ENCODE measurements around the gene IFI27. TPM values are rescaled to one million over a fixed set of nuclear protein-coding genes. Genes with fewer than 3 reads are reported as not detected.

IFI27 gene
- total RNA-seq, 2 donors from 2014 or later: 140 to 229 TPM

DNA sequence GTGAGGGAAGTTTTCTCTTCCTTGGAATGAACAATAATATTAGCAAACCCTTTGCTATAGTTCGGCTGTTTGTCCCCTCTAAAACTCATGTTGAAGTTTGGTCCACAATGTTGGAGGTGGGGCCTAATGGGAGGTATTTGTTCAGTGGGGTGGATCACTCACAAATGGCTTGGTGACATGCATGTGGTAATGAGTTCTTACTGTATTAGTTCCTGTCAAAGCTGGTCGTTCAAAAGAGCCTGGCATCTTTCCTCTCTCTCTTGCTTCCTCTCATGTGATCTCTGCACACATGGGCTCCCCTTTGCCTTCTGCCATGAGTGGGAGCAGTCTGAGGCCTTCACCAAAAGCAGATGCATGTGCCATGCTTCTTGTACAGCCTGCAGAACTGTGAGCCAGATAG, 50.5 kb downstream of the IFI27 start:
- Histone ChIP-seq H3K27ac (no peak overlapping the region), H3K27me3 (no peaks in the 10 kb centered on the region), H3K4me1 (peaks cover 0 to 13% of the 10 kb centered on the region in 2 donors), H3K36me3 (no peaks in the 10 kb centered on the region), H3K4me3 (no peak overlapping the region), H3K9me3 (no peaks in the 10 kb centered on the region)
- DNase-seq (ENCODE audit: low spot score): no peak
- TF ChIP-seq, protein P1, sequence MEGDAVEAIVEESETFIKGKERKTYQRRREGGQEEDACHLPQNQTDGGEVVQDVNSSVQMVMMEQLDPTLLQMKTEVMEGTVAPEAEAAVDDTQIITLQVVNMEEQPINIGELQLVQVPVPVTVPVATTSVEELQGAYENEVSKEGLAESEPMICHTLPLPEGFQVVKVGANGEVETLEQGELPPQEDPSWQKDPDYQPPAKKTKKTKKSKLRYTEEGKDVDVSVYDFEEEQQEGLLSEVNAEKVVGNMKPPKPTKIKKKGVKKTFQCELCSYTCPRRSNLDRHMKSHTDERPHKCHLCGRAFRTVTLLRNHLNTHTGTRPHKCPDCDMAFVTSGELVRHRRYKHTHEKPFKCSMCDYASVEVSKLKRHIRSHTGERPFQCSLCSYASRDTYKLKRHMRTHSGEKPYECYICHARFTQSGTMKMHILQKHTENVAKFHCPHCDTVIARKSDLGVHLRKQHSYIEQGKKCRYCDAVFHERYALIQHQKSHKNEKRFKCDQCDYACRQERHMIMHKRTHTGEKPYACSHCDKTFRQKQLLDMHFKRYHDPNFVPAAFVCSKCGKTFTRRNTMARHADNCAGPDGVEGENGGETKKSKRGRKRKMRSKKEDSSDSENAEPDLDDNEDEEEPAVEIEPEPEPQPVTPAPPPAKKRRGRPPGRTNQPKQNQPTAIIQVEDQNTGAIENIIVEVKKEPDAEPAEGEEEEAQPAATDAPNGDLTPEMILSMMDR (IDR thresholded peaks at IDR 0.05): no peak

DNA sequence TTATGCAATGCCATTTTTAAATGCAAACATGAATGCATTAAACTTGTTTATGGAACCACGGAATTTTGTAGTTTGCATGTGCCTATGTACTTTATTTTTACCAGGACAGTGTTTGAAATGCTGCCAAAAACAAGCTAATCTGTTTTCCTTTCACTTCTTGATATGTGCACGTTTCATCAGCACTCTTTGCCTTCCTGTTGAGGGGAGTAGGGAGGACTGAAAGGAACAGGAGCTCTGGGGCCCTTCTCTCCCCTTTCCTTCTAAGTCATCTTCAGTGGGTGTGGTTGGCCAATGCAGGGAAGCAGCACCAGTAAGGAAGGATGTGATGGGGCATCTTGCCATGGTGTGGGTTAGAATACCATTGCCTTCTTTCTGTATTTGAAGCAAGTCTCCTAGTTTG, 51.4 kb downstream of the IFI27 start:
- no peak for DNase-seq (ENCODE audit: low spot score)
- TF ChIP-seq, protein P1 (IDR thresholded peaks at IDR 0.05): no peak
- Histone ChIP-seq H3K4me1 (peaks cover 0 to 13% of the 10 kb centered on the region in 2 donors), H3K27ac (no peak overlapping the region), H3K27me3 (no peaks in the 10 kb centered on the region), H3K36me3 (no peaks in the 10 kb centered on the region), H3K4me3 (no peak overlapping the region), H3K9me3 (no peaks in the 10 kb centered on the region)

DNA sequence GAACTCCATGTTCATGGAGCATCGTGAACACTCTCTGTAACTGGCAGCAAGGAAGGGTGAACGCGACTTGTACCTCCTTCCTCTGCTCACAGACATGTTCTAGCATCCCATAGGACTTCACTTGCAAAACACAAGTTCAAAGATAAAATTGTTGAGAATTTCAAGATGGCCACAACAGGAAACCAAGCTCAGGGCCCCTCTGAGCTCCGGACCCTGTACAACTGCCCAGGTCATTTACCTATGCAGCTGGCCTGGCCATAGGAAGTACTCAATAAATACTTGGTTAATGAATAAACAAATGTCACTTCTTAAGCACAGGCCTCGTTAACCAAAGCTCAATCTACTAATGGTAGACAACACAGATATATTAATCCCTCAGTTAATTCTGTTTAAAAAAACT, 51.9 kb downstream of the IFI27 start:
- Histone ChIP-seq H3K36me3 (no peaks in the 10 kb centered on the region), H3K27ac (no peak overlapping the region), H3K27me3 (no peaks in the 10 kb centered on the region), H3K9me3 (no peaks in the 10 kb centered on the region), H3K4me3 (no peak overlapping the region), H3K4me1 (peaks cover 0 to 13% of the 10 kb centered on the region in 2 donors)
- DNase-seq (ENCODE audit: low spot score): no peak
- TF ChIP-seq, protein P1 (IDR thresholded peaks at IDR 0.05): no peak

DNA sequence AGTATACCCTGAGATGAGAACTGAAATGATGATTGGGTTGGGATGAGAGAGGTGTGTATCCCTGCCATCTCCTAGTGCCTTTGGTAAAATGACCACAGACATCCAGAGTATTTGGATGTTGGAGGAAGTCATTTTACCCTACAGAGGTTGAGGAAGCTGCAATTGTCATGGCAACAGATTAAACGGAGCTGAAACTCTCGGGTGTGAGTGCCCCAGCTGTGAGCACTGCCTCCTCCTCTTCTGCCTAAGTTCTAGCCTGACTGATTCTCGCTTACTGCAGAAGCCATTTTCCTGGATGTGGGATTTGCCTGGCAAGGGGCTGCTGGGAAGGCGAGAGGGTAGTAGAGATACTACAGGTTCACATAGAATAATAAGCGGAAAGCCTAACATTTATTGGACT, 53.3 kb downstream of the IFI27 start:
- Histone ChIP-seq H3K9me3 (no peaks in the 10 kb centered on the region), H3K4me3 (no peak overlapping the region), H3K36me3 (no peaks in the 10 kb centered on the region), H3K4me1 (peaks cover 0 to 13% of the 10 kb centered on the region in 2 donors), H3K27ac (no peak overlapping the region), H3K27me3 (no peaks in the 10 kb centered on the region)
- DNase-seq (ENCODE audit: low spot score): no peak
- TF ChIP-seq, protein P1 (IDR thresholded peaks at IDR 0.05): no peak

DNA sequence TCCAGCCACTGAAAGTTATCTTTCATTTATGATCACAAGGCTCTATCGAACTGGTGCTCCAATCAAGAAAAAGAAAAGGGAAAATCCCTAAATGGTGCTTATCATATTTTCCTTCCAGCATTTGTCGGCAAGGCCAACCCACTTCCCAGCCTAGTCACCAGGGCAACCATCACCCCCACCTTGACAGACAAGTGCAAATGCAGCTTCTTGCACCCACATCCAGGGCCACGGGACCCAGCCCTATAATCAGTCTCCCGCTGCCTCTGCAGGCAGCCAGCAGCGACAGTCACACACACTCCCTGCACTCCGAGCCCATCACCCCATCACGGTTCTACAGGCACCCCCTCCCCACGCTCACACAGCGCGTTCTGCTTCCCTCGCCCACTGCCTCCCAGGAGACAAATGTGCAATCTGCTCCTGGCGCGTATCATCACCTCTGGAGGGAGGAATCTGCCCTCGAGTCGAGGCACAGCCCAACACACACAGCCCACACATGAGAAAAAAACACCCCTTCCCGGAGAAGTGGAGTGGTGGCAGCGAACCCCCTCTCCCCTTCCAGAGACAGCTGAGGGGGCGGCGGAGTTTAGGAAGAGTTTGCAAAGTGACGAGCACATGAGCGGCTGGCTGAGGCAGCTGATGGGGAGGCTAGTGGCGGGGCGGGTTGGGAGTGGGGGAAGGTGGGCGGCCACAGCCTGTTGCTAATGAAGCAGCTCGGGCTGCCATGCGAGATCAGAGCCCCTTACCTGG, 54.3 kb downstream of the IFI27 start:
- no peak for DNase-seq (ENCODE audit: low spot score)
- TF ChIP-seq, protein P1 (IDR thresholded peaks at IDR 0.05): no peak
- H3K4me1 ChIP-seq: peaks cover 0 to 13% of the 10 kb centered on the region in 2 donors
- H3K9me3 ChIP-seq: no peaks in the 10 kb centered on the region
- no peaks in the 10 kb centered on the region for H3K36me3 ChIP-seq
- H3K27ac ChIP-seq: no peak overlapping the region
- no peak overlapping the region for H3K4me3 ChIP-seq
- no peaks in the 10 kb centered on the region for H3K27me3 ChIP-seq

DNA sequence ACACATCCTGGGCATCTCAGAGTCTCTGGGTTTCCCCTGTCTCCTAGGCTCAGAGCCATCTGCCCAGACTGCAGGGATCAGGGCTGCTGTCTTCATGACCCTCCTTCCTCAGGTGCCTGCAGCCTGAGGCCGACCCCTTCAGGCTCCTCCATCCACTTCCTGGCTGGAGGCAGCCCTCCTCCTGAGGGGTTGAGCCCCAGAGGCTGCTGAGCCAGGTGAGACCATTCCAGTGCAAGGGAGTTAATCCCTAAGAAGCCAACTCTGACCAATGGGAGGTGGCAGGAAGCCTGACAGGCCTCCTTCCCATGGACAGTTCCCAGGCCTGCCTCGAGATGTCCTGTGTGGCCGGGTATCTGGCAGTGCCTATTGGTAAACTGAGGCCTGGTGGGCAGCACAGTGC, 55.2 kb downstream of the IFI27 start:
- no peak for DNase-seq (ENCODE audit: low spot score)
- no peaks in the 10 kb centered on the region for H3K27me3 ChIP-seq
- no peaks in the 10 kb centered on the region for H3K9me3 ChIP-seq
- H3K4me1 ChIP-seq: peaks cover 0 to 13% of the 10 kb centered on the region in 2 donors
- no peaks in the 10 kb centered on the region for H3K36me3 ChIP-seq
- no peak overlapping the region for H3K27ac ChIP-seq
- no peak overlapping the region for H3K4me3 ChIP-seq
- TF ChIP-seq, protein P1 (IDR thresholded peaks at IDR 0.05): no peak

Data from right atrium auricular region (tissue), 2 donors.